Measurements from ENCODE around the gene JMJD6.
"Not testable (repeated sequence)": the region's sequence is repeated elsewhere in the genome, so short reads cannot be mapped to it uniquely, and the experiment has no call there.

JMJD6 gene

GRCh38 chr17:76748657-76749056 lies 22.3 kb upstream of the JMJD6 start:
- H4K20me1 ChIP-seq (ENCODE audit: insufficient read depth, low read length, poor library complexity, severe bottlenecking): no peaks in the 10 kb centered on the region
- H3K4me1 ChIP-seq (ENCODE audit: insufficient read depth, low read length, poor library complexity, severe bottlenecking): no peaks in the 10 kb centered on the region
- H3K9me3 ChIP-seq (ENCODE audit: insufficient read depth, low read depth, low read length): no peaks in the 10 kb centered on the region
- no peaks in the 10 kb centered on the region for H3F3A ChIP-seq (ENCODE audit: low read depth)
- no peak overlapping the region for H3K4me3 ChIP-seq (ENCODE audit: low read length, poor library complexity, severe bottlenecking)
- no peak for TF ChIP-seq EZH2phosphoT487 (IDR thresholded peaks at IDR 0.05; ENCODE audit: borderline replicate concordance)
- H3K79me2 ChIP-seq (ENCODE audit: insufficient read depth, low read length): no peaks in the 10 kb centered on the region
- H3K27me3 ChIP-seq (ENCODE audit: insufficient read depth, low read length, poor library complexity, severe bottlenecking): no peaks in the 10 kb centered on the region
- H3K9ac ChIP-seq (ENCODE audit: low read depth, low read length, poor library complexity, severe bottlenecking): no peak overlapping the region
- no peak overlapping the region for H3K4me2 ChIP-seq (ENCODE audit: low read depth, low read length, poor library complexity, severe bottlenecking)
- no peak overlapping the region for H2AFZ ChIP-seq (ENCODE audit: low read length)
- H3K9me2 ChIP-seq (replicated peaks; ENCODE audit: low read depth, low read length): no peaks in the 10 kb centered on the region
- H3K36me3 ChIP-seq (ENCODE audit: insufficient read depth, low read length): peaks cover 23% of the 10 kb centered on the region; the same call in 1 of the 2 replicates

- no peaks in the 10 kb centered on the region for H3K4me1 ChIP-seq (ENCODE audit: insufficient read depth, low read length, poor library complexity, severe bottlenecking)
Observed at GRCh38 chr17:76747716-76748363, 21.4 kb upstream of the JMJD6 start.

GRCh38 chr17:76745785-76746184 lies 19.4 kb upstream of the JMJD6 start:
- not testable (repeated sequence) for H3K9ac ChIP-seq (ENCODE audit: low read depth, low read length, poor library complexity, severe bottlenecking); H3K27me3 ChIP-seq (ENCODE audit: insufficient read depth, low read length, poor library complexity, severe bottlenecking); H2AFZ ChIP-seq (ENCODE audit: low read length); H3K79me2 ChIP-seq (ENCODE audit: insufficient read depth, low read length); H3K4me1 ChIP-seq (ENCODE audit: insufficient read depth, low read length, poor library complexity, severe bottlenecking); H3F3A ChIP-seq (ENCODE audit: low read depth); H3K4me3 ChIP-seq (ENCODE audit: low read length, poor library complexity, severe bottlenecking); H3K9me2 ChIP-seq (replicated peaks; ENCODE audit: low read depth, low read length); H3K4me2 ChIP-seq (ENCODE audit: low read depth, low read length, poor library complexity, severe bottlenecking); H4K20me1 ChIP-seq (ENCODE audit: insufficient read depth, low read length, poor library complexity, severe bottlenecking); H3K9me3 ChIP-seq (ENCODE audit: insufficient read depth, low read depth, low read length)
- peaks cover 26% of the 10 kb centered on the region; the same call in 1 of the 2 replicates for H3K36me3 ChIP-seq (ENCODE audit: insufficient read depth, low read length)

More at GRCh38 chr17:76747716-76748363, 21.4 kb upstream of the JMJD6 start:
- Histone ChIP-seq H3K4me3 (ENCODE audit: low read length, poor library complexity, severe bottlenecking) (no peak overlapping the region), H3K27me3 (ENCODE audit: insufficient read depth, low read length, poor library complexity, severe bottlenecking) (no peaks in the 10 kb centered on the region), H3K79me2 (ENCODE audit: insufficient read depth, low read length) (no peaks in the 10 kb centered on the region), H3F3A (ENCODE audit: low read depth) (no peaks in the 10 kb centered on the region), H4K20me1 (ENCODE audit: insufficient read depth, low read length, poor library complexity, severe bottlenecking) (no peaks in the 10 kb centered on the region), H3K9ac (ENCODE audit: low read depth, low read length, poor library complexity, severe bottlenecking) (no peak overlapping the region), H3K9me2 (replicated peaks; ENCODE audit: low read depth, low read length) (no peaks in the 10 kb centered on the region), H2AFZ (ENCODE audit: low read length) (no peak overlapping the region), H3K36me3 (ENCODE audit: insufficient read depth, low read length) (peaks cover 24% of the 10 kb centered on the region; the same call in 1 of the 2 replicates), H3K9me3 (ENCODE audit: insufficient read depth, low read depth, low read length) (no peaks in the 10 kb centered on the region), H3K4me2 (ENCODE audit: low read depth, low read length, poor library complexity, severe bottlenecking) (no peak overlapping the region)
- TF ChIP-seq EZH2phosphoT487 (IDR thresholded peaks at IDR 0.05; ENCODE audit: borderline replicate concordance) (no peak), CTCF (conservative IDR thresholded peaks at IDR 0.05; ENCODE audit: low read length) (no peak)

- Histone ChIP-seq H3K9me2 (replicated peaks; ENCODE audit: low read depth, low read length) (no peaks in the 10 kb centered on the region), H3K79me2 (ENCODE audit: insufficient read depth, low read length) (peaks cover 15% of the 10 kb centered on the region; the same call in 1 of the 2 replicates), H3K9me3 (ENCODE audit: insufficient read depth, low read depth, low read length) (no peaks in the 10 kb centered on the region), H3K4me1 (ENCODE audit: insufficient read depth, low read length, poor library complexity, severe bottlenecking) (peaks cover 13% of the 10 kb centered on the region), H3K4me2 (ENCODE audit: low read depth, low read length, poor library complexity, severe bottlenecking) (no peak overlapping the region), H4K20me1 (ENCODE audit: insufficient read depth, low read length, poor library complexity, severe bottlenecking) (no peaks in the 10 kb centered on the region), H3F3A (ENCODE audit: low read depth) (no peaks in the 10 kb centered on the region), H3K9ac (ENCODE audit: low read depth, low read length, poor library complexity, severe bottlenecking) (no peak overlapping the region), H3K4me3 (ENCODE audit: low read length, poor library complexity, severe bottlenecking) (no peak overlapping the region), H3K36me3 (ENCODE audit: insufficient read depth, low read length) (peaks cover 26% of the 10 kb centered on the region; the same call in 1 of the 2 replicates), H2AFZ (ENCODE audit: low read length) (no peak overlapping the region), H3K27me3 (ENCODE audit: insufficient read depth, low read length, poor library complexity, severe bottlenecking) (no peaks in the 10 kb centered on the region)
- TF ChIP-seq EZH2phosphoT487 (IDR thresholded peaks at IDR 0.05; ENCODE audit: borderline replicate concordance): no peak
- no peak for TF ChIP-seq CTCF (conservative IDR thresholded peaks at IDR 0.05; ENCODE audit: low read length)
Observed at GRCh38 chr17:76744747-76745146, 18.3 kb upstream of the JMJD6 start.

Data from Loucy (cell line).